PC-9 (cell line): ENCODE results near the gene GBA3. TPM values are rescaled to one million over a fixed set of nuclear protein-coding genes. Genes with fewer than 3 reads are reported as not detected.

Experiments used
- BruUV-seq: library from RNA; stranded (reverse); fragments of 400-500 nt; replicated peaks from 2 replicates; lab custom pipeline; 2021; lab: Mats Ljungman, UMichigan
- CTCF ChIA-PET: fragments of 300-600 bp; sonication (Branson Sonifier 250); formaldehyde crosslinking; loops from one replicate; lab custom pipeline; 2022; ENCODE audit warnings: antibody characterized with exemption; lab: Charles Lee
- POLR2A ChIA-PET: fragments of 300-600 bp; sonication (Branson Sonifier 250); formaldehyde crosslinking; loops from one replicate; lab custom pipeline; 2022; ENCODE audit warnings: antibody characterized with exemption; ENCODE audit not compliant: unreplicated experiment; lab: Charles Lee
- DNase-seq, 2 experiments: peaks; one replicate each; pipeline versions ENCODE4 v3.0.0 to v3.0.0-alpha.2; 2015 to 2022; ENCODE audit warnings: mixed read lengths in 1 of 2
- H2AFZ ChIP-seq: fragments of 200-600 bp; sonication (generic); 2 replicates; pipeline ENCODE4 v1.8.1; 2017; ENCODE audit warnings: antibody characterized with exemption
- H3F3A ChIP-seq: fragments of 200-600 bp; sonication (generic); 2 replicates; pipeline ENCODE4 v1.8.1; 2017; ENCODE audit warnings: antibody characterized with exemption, mild to moderate bottlenecking, low read depth; ENCODE audit not compliant: insufficient read depth
- H3K27ac ChIP-seq: fragments of 200-600 bp; sonication (generic); 2 replicates; pipeline ENCODE4 v1.6.1; 2016; ENCODE audit warnings: mixed run types
- H3K27me3 ChIP-seq: fragments of 200-600 bp; sonication (generic); 2 replicates; pipeline ENCODE4 v1.6.1; 2016; ENCODE audit warnings: low read depth, mixed run types; ENCODE audit not compliant: insufficient read depth
- H3K36me3 ChIP-seq: fragments of 200-600 bp; sonication (generic); 2 replicates; pipeline ENCODE4 v1.6.1; 2016; ENCODE audit warnings: low read depth, mixed run types
- H3K4me1 ChIP-seq: fragments of 200-600 bp; sonication (generic); replicated peaks from 2 replicates; pipeline ENCODE4 v1.6.1; 2016; ENCODE audit warnings: mixed run types; ENCODE audit not compliant: insufficient read depth
- H3K4me2 ChIP-seq: fragments of 200-600 bp; sonication (generic); 2 replicates; pipeline ENCODE4 v1.6.1; 2017; ENCODE audit warnings: mixed run types
- H3K4me3 ChIP-seq: fragments of 200-600 bp; sonication (generic); 2 replicates; pipeline ENCODE4 v1.6.1; 2016; ENCODE audit warnings: mixed run types
- H3K79me2 ChIP-seq: fragments of 200-600 bp; sonication (generic); 2 replicates; pipeline ENCODE4 v1.6.1; 2017; ENCODE audit warnings: low read depth, mixed run types
- H3K9me2 ChIP-seq: fragments of 200-600 bp; sonication (generic); 2 replicates; pipeline ENCODE4 v1.8.1; 2017; ENCODE audit warnings: mild to moderate bottlenecking; ENCODE audit not compliant: insufficient read depth
- H3K9me3 ChIP-seq: fragments of 200-600 bp; sonication (generic); 2 replicates; pipeline ENCODE4 v1.8.1; 2016; ENCODE audit warnings: low read depth; ENCODE audit not compliant: insufficient read depth
- H4K20me1 ChIP-seq: fragments of 200-600 bp; sonication (generic); 2 replicates; pipeline ENCODE4 v1.8.1; 2017; ENCODE audit not compliant: insufficient read depth
- EZH2 ChIP-seq: fragments of 200-600 bp; sonication (generic); IDR thresholded peaks from 2 replicates; pipeline ENCODE4 v1.8.0; 2017; ENCODE audit warnings: antibody characterized with exemption, low read depth
- intact Hi-C: fragments of 100-400 bp; cut with micrococcal nuclease; formaldehyde crosslinking; loops from one replicate; pipeline ENCODE4 v1.10.0; 2022; ENCODE audit not compliant: unreplicated experiment
- total RNA-seq: library from RNA; stranded (reverse); gene quantifications from 2 replicates; pipeline ENCODE4 v1.2.3, GENCODE V29; 2021
- TF ChIP-seq, protein P1 (sequence below): fragments of 200-600 bp; sonication (generic); conservative IDR thresholded peaks from 2 replicates; pipeline ENCODE4 v1.6.1; 2017; ENCODE audit warnings: mixed run types, antibody characterized with exemption, mild to moderate bottlenecking, moderate library complexity

Gene GBA3
- total RNA-seq, 1 experiment from 2014 or later, result not detected

DNA sequence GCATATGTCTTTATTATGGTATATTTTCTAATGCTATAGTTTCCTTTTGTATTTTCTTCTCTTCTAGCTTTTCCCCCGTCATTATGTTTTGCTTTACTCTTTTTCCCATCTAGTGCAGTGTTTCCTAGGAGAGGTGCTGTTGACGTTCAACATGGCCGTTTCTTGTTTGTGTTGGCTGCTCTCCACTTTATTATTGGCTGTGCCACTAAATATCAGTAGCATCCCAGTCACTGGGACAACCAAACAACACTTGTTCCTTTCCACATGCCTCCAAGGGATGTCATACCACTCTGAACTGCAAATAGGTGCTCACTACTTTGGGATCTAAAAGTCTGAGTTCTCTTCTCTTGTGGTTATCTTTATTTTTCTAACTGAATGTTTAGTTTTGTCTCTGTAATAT is 26.5 kb downstream of the GBA3 start:
- H3K79me2 ChIP-seq, result no peaks in the 10 kb centered on the region
- H3K27ac ChIP-seq, result no peak overlapping the region
- no peaks in the 10 kb centered on the region for H3K9me3 ChIP-seq
- ChIA-PET CTCF (no interaction called here), POLR2A (no interaction called here)
- intact Hi-C loops, result no loop called here
- DNase-seq, result no peak
- TF ChIP-seq, protein P1, sequence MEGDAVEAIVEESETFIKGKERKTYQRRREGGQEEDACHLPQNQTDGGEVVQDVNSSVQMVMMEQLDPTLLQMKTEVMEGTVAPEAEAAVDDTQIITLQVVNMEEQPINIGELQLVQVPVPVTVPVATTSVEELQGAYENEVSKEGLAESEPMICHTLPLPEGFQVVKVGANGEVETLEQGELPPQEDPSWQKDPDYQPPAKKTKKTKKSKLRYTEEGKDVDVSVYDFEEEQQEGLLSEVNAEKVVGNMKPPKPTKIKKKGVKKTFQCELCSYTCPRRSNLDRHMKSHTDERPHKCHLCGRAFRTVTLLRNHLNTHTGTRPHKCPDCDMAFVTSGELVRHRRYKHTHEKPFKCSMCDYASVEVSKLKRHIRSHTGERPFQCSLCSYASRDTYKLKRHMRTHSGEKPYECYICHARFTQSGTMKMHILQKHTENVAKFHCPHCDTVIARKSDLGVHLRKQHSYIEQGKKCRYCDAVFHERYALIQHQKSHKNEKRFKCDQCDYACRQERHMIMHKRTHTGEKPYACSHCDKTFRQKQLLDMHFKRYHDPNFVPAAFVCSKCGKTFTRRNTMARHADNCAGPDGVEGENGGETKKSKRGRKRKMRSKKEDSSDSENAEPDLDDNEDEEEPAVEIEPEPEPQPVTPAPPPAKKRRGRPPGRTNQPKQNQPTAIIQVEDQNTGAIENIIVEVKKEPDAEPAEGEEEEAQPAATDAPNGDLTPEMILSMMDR, result no peak
- TF ChIP-seq EZH2, result no peak
- no peaks in the 10 kb centered on the region for H3K9me2 ChIP-seq
- no TSS peak for BruUV-seq
- no peaks in the 10 kb centered on the region for H3K4me1 ChIP-seq
- 0 out of 2 replicates have a peak, but pooled peaks cover 6% of the 10 kb centered on the region for H3K27me3 ChIP-seq
- no peaks in the 10 kb centered on the region for H3F3A ChIP-seq
- no peaks in the 10 kb centered on the region for H3K36me3 ChIP-seq
- H3K4me3 ChIP-seq, result no peak overlapping the region
- no peak overlapping the region for H3K4me2 ChIP-seq
- no peaks in the 10 kb centered on the region for H4K20me1 ChIP-seq
- H2AFZ ChIP-seq, result no peak overlapping the region

DNA sequence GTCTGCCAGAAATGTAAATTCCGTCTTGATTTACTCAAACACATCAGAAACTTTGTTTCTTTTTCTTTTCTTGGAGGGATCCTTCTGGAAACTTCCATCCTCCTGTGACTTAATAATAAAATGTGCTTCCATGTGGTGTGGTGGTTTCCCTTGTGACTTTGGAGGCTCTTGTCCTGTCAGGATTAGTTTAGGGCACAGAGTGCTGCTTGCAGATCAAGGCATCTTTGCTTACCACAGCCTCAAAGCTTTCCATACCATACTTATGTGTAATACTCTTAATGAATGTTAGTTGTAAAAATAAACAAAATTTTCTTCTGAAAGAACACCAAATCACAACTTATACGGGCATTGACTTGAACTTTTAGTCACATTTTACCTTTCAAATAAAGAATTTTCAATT is 27.4 kb downstream of the GBA3 start:
- Histone ChIP-seq H3K9me2 (no peaks in the 10 kb centered on the region), H3F3A (no peaks in the 10 kb centered on the region), H4K20me1 (no peaks in the 10 kb centered on the region), H3K27ac (no peak overlapping the region), H3K4me2 (no peak overlapping the region), H2AFZ (no peak overlapping the region), H3K79me2 (no peaks in the 10 kb centered on the region), H3K4me3 (no peak overlapping the region), H3K4me1 (no peaks in the 10 kb centered on the region), H3K36me3 (no peaks in the 10 kb centered on the region), H3K27me3 (0 out of 2 replicates have a peak, but pooled peaks cover 6% of the 10 kb centered on the region), H3K9me3 (no peaks in the 10 kb centered on the region)
- ChIA-PET CTCF (no interaction called here), POLR2A (no interaction called here)
- no peak for DNase-seq
- TF ChIP-seq EZH2, result no peak
- TF ChIP-seq, protein P1, result no peak
- intact Hi-C loops, result no loop called here
- BruUV-seq, result no TSS peak

DNA sequence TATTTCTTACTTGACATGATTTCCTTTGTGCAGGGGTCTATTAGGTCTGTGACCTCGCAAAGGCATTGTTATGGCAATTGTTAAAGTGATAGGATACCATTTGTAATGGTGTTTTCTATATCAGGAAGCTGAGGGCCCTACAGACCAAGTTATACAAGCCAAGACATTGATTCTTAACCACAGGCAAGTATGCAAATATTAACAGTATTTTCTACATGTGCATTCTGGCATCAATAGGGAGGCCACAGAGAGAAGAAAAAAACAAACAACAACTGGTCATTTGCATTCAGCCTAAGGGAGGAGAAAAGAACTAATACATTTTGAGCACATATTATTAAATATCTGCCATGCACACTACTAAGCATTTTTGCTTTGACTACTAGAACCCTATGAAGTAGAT is 28.5 kb downstream of the GBA3 start:
- no peaks in the 10 kb centered on the region for H3K9me3 ChIP-seq
- H3K27me3 ChIP-seq, result 0 out of 2 replicates have a peak, but pooled peaks cover 6% of the 10 kb centered on the region
- no peak overlapping the region for H2AFZ ChIP-seq
- no TSS peak for BruUV-seq
- ChIA-PET CTCF (no interaction called here), POLR2A (no interaction called here)
- DNase-seq, result no peak
- intact Hi-C loops, result no loop called here
- no peaks in the 10 kb centered on the region for H3K79me2 ChIP-seq
- no peak for TF ChIP-seq EZH2
- TF ChIP-seq, protein P1, result no peak
- H3K36me3 ChIP-seq, result no peaks in the 10 kb centered on the region
- H3K27ac ChIP-seq, result no peak overlapping the region
- H3K4me3 ChIP-seq, result no peak overlapping the region
- H3K9me2 ChIP-seq, result no peaks in the 10 kb centered on the region
- H4K20me1 ChIP-seq, result no peaks in the 10 kb centered on the region
- no peaks in the 10 kb centered on the region for H3F3A ChIP-seq
- no peak overlapping the region for H3K4me2 ChIP-seq
- no peaks in the 10 kb centered on the region for H3K4me1 ChIP-seq
